NCI-H2081 (cell line): ENCODE results near the gene CCDC93.

Experiments
- DNase-seq, 2 experiments: peaks; one replicate each; lab custom pipeline; 2025; lab: John Stamatoyannopoulos, UW

The CCDC93 gene

GRCh38 chr2:118013724-118014491 lies at the start of gene CCDC93:
Gene CCDC93 (minus strand): TSS chr2:118014070. CDS start chr2:118013995, 75 bp downstream.
- DNase-seq: peak; percentile 79 to 83

- DNase-seq: no peak
Measured at GRCh38 chr2:118062669-118063068, 48.8 kb upstream of the CCDC93 start.

- peak in 1 of 2 experiments; percentile 23 for DNase-seq
Measured at GRCh38 chr2:118062048-118062447, 48.2 kb upstream of the CCDC93 start.

GRCh38 chr2:118061135-118061955 lies 47.5 kb upstream of the CCDC93 start:
- peak in 1 of 2 experiments; percentile 40 for DNase-seq

- no peak for DNase-seq
Measured at GRCh38 chr2:118059919-118060478, 46.1 kb upstream of the CCDC93 start.

- DNase-seq: no peak
Measured at GRCh38 chr2:118058951-118059350, 45.1 kb upstream of the CCDC93 start.

- no peak for DNase-seq
Measured at GRCh38 chr2:118056801-118057200, 42.9 kb upstream of the CCDC93 start.

- DNase-seq: no peak
Measured at GRCh38 chr2:118056165-118056534, 42.3 kb upstream of the CCDC93 start.

GRCh38 chr2:118055512-118056164 lies 41.8 kb upstream of the CCDC93 start:
- no peak for DNase-seq

GRCh38 chr2:118054213-118055008 lies 40.5 kb upstream of the CCDC93 start:
- DNase-seq: no peak

- DNase-seq: no peak
Measured at GRCh38 chr2:118053681-118054080, 39.8 kb upstream of the CCDC93 start.

- DNase-seq: no peak
Measured at GRCh38 chr2:118052474-118052873, 38.6 kb upstream of the CCDC93 start.

GRCh38 chr2:118051826-118052358 lies 38.0 kb upstream of the CCDC93 start:
- DNase-seq: no peak

- no peak for DNase-seq
Measured at GRCh38 chr2:118050974-118051373, 37.1 kb upstream of the CCDC93 start.

- DNase-seq: peak in 1 of 2 experiments; percentile 13
Measured at GRCh38 chr2:118050386-118050785, 36.5 kb upstream of the CCDC93 start.

GRCh38 chr2:118049816-118050140 lies 35.9 kb upstream of the CCDC93 start:
- DNase-seq: no peak

- no peak for DNase-seq
Measured at GRCh38 chr2:118049140-118049815, 35.4 kb upstream of the CCDC93 start.

- no peak for DNase-seq
Measured at GRCh38 chr2:118048401-118048800, 34.5 kb upstream of the CCDC93 start.

GRCh38 chr2:118047380-118047826 lies 33.5 kb upstream of the CCDC93 start:
- no peak for DNase-seq

GRCh38 chr2:118046634-118047210 lies 32.9 kb upstream of the CCDC93 start:
- peak; percentile 25 to 45 for DNase-seq
